Liver (tissue), 9 donors: ENCODE results near the gene GTF3C6. TPM values are rescaled to one million over a fixed set of nuclear protein-coding genes. Genes with fewer than 3 reads are reported as not detected.
"Not testable (repeated sequence)": the region's sequence is repeated elsewhere in the genome, so short reads cannot be mapped to it uniquely, and the experiment has no call there.

Source experiments
- DNase-seq: peaks from one replicate; pipeline ENCODE4 v3.0.0-alpha.2; 2017; ENCODE audit warnings: low spot score
- H3K27ac ChIP-seq, 2 donors: one replicate each; pipeline ENCODE4 v1.7.0; 2013; ENCODE audit warnings: inconsistent platforms in 2 of 2, low read length in 2 of 2, control low read depth in 1 of 2, low read depth in 1 of 2, mild to moderate bottlenecking in 1 of 2
- H3K27me3 ChIP-seq, 4 donors: one replicate each; pipeline versions ENCODE4 v1.6.1 to v1.7.0; 2013; ENCODE audit warnings: low read length in 3 of 4, inconsistent platforms in 1 of 4, mild to moderate bottlenecking in 1 of 4, moderate library complexity in 1 of 4; ENCODE audit not compliant: control insufficient read depth in 4 of 4, insufficient read depth in 4 of 4
- H3K36me3 ChIP-seq, 4 donors: one replicate each; pipeline versions ENCODE4 v1.6.1 to v1.7.0; 2013; ENCODE audit warnings: low read length in 3 of 4, mild to moderate bottlenecking in 3 of 4, low read depth in 1 of 4, moderate library complexity in 1 of 4; ENCODE audit not compliant: control insufficient read depth in 4 of 4, insufficient read depth in 3 of 4
- H3K4me1 ChIP-seq, 4 donors: one replicate each; pipeline versions ENCODE4 v1.6.1 to v1.7.0; 2013; ENCODE audit warnings: low read length in 3 of 4, mild to moderate bottlenecking in 3 of 4, moderate library complexity in 1 of 4; ENCODE audit not compliant: control insufficient read depth in 4 of 4, insufficient read depth in 4 of 4
- H3K4me3 ChIP-seq, 3 donors: one replicate each; pipeline versions ENCODE4 v1.6.1 to v1.7.0; 2013; ENCODE audit warnings: low read length in 3 of 3, control low read depth in 1 of 3, low read depth in 1 of 3, mild to moderate bottlenecking in 1 of 3
- H3K9ac ChIP-seq, 2 donors: one replicate each; pipeline ENCODE4 v1.7.0; 2013; ENCODE audit warnings: low read length in 2 of 2, mild to moderate bottlenecking in 2 of 2, moderate library complexity in 2 of 2, control low read depth in 1 of 2, low read depth in 1 of 2
- H3K9me3 ChIP-seq, 4 donors: one replicate each; pipeline versions ENCODE4 v1.6.1 to v1.7.0; 2013; ENCODE audit warnings: low read length in 3 of 4; ENCODE audit not compliant: control insufficient read depth in 4 of 4
- ATF3 ChIP-seq: IDR thresholded peaks from 2 replicates; pipeline ENCODE4 v1.6.1; 2016; ENCODE audit warnings: antibody characterized with exemption
- CTCF ChIP-seq: fragments of 150-350 bp; IDR thresholded peaks from 2 replicates; pipeline ENCODE4 v1.5.1; 2017; ENCODE audit warnings: improper control_type of control experiment, low read depth, low read length; ENCODE audit not compliant: missing input control
- FOXA1 ChIP-seq: IDR thresholded peaks from 2 replicates; pipeline ENCODE4 v1.6.1; 2016; ENCODE audit warnings: antibody characterized with exemption
- FOXA2 ChIP-seq: IDR thresholded peaks from 2 replicates; pipeline ENCODE4 v1.6.1; 2016; ENCODE audit warnings: antibody characterized with exemption
- GABPA ChIP-seq, 2 donors: IDR thresholded peaks in 1 of 2; conservative IDR thresholded peaks in 1 of 2; 2 replicates each; pipeline ENCODE4 v1.6.1; 2016; ENCODE audit warnings: antibody characterized with exemption in 2 of 2, mild to moderate bottlenecking in 1 of 2, moderate library complexity in 1 of 2
- HNF4A ChIP-seq, 2 donors: conservative IDR thresholded peaks; 2 replicates each; pipeline ENCODE4 v1.6.1; 2016; ENCODE audit warnings: antibody characterized with exemption in 2 of 2, mild to moderate bottlenecking in 2 of 2
- HNF4G ChIP-seq: IDR thresholded peaks from 2 replicates; pipeline ENCODE4 v1.6.1; 2016; ENCODE audit warnings: antibody characterized with exemption
- JUND ChIP-seq, 2 donors: IDR thresholded peaks; 2 replicates each; pipeline ENCODE4 v1.6.1; 2016; ENCODE audit warnings: antibody characterized with exemption in 2 of 2
- MAX ChIP-seq: IDR thresholded peaks from 2 replicates; pipeline ENCODE4 v1.6.1; 2016; ENCODE audit warnings: antibody characterized with exemption
- NR2F2 ChIP-seq: IDR thresholded peaks from 2 replicates; pipeline ENCODE4 v1.6.1; 2016; ENCODE audit warnings: antibody characterized with exemption
- RAD21 ChIP-seq, 2 donors: IDR thresholded peaks; 2 replicates each; pipeline ENCODE4 v1.6.1; 2016; ENCODE audit warnings: antibody characterized with exemption in 2 of 2, mild to moderate bottlenecking in 2 of 2
- REST ChIP-seq: IDR thresholded peaks from 2 replicates; pipeline ENCODE4 v1.6.1; 2016; ENCODE audit warnings: antibody characterized with exemption, mild to moderate bottlenecking
- RXRA ChIP-seq, 2 donors: IDR thresholded peaks; 2 replicates each; pipeline ENCODE4 v1.6.1; 2017 to 2018; ENCODE audit warnings: antibody characterized with exemption in 2 of 2, mild to moderate bottlenecking in 1 of 2
- SP1 ChIP-seq: IDR thresholded peaks from 2 replicates; pipeline ENCODE4 v1.6.1; 2018; ENCODE audit warnings: antibody characterized with exemption, mild to moderate bottlenecking
- TAF1 ChIP-seq: conservative IDR thresholded peaks from 2 replicates; pipeline ENCODE4 v1.6.1; 2016; ENCODE audit warnings: antibody characterized with exemption, mild to moderate bottlenecking
- YY1 ChIP-seq: IDR thresholded peaks from 2 replicates; pipeline ENCODE4 v1.6.1; 2016; ENCODE audit warnings: antibody characterized with exemption, mild to moderate bottlenecking
- ZBTB33 ChIP-seq: IDR thresholded peaks from 2 replicates; pipeline ENCODE4 v1.6.1; 2016; ENCODE audit warnings: antibody characterized with exemption
- WGBS: extraction: QIAGEN DNeasy Blood & Tissue Kit; methylation state at CpG from one replicate; pipeline ENCODE4 v1.1.7; 2013; 5-methylcytosine and 5-hydroxymethylcytosine counted together
- polyA plus RNA-seq, 2 donors: library from polyadenylated mRNA; stranded (reverse) in 1 of 2; unstranded in 1 of 2; fragments of 200-250 nt in 1 of 2; fragments of >200 nt in 1 of 2; fragmentation: Nextera tagmentation in 1 of 2; extraction: Ambion mirVana in 1 of 2; gene quantifications; one replicate each; pipeline versions ENCODE4 v1.2.1 to v1.2.3, GENCODE V29; 2013 to 2015
- total RNA-seq, 2 donors: library from RNA; depleted of rRNA; stranded (reverse); fragments of >200 nt; gene quantifications; one replicate each; pipeline ENCODE4 v1.2.3, GENCODE V29; 2014
- donor health status: healthy.
- donor health status: healthy.
- donor health status: healthy.
- donor health status: healthy.
- donor health status: healthy.

The GTF3C6 gene
- total and polyA plus RNA-seq, 4 donors = 16.3 to 53.3 (median 22.2) TPM

- H3K27ac ChIP-seq = peak overlapping the region in 1 of 2 donors; percentile 7
- 73% methylated on average over 4 of the region's 4 CpGs for WGBS
These were observed 54.0 kb downstream of the GTF3C6 start for GRCh38 chr6:111012520-111012919.

GRCh38 chr6:111013144-111013915, 54.8 kb downstream of the GTF3C6 start:
- Histone ChIP-seq H3K36me3 (peaks cover 4 to 19% (median 9%) of the 10 kb centered on the region in 4 donors), H3K4me3 (no peak overlapping the region), H3K9ac (no peak overlapping the region), H3K27ac (no peak overlapping the region), H3K27me3 (no peaks in the 10 kb centered on the region), H3K9me3 (no peaks in the 10 kb centered on the region), H3K4me1 (peaks cover 4 to 34% (median 32%) of the 10 kb centered on the region in 4 donors)
- WGBS = 61% methylated on average over 4 of the region's 4 CpGs
- TF ChIP-seq JUND (IDR thresholded peaks at IDR 0.05) = no peak
- DNase-seq = no peak

More at GRCh38 chr6:111012520-111012919, 54.0 kb downstream of the GTF3C6 start:
- TF ChIP-seq RXRA (IDR thresholded peaks at IDR 0.05) (peak in 1 of 2 donors; percentile 23), HNF4A (conservative IDR thresholded peaks at IDR 0.05) (peak in 1 of 2 donors; percentile 55)
- H3K9me3 ChIP-seq, H3K4me3 ChIP-seq, H3K27me3 ChIP-seq, DNase-seq, H3K9ac ChIP-seq: not testable (repeated sequence)
- Histone ChIP-seq H3K4me1 (peaks cover 4 to 34% (median 32%) of the 10 kb centered on the region in 4 donors), H3K36me3 (peaks cover 6 to 21% (median 10%) of the 10 kb centered on the region in 4 donors)

- TF ChIP-seq JUND (IDR thresholded peaks at IDR 0.05) (no peak), CTCF (no peak), MAX (no peak), HNF4G (no peak), RXRA (IDR thresholded peaks at IDR 0.05) (no peak), SP1 (no peak), NR2F2 (no peak), RAD21 (IDR thresholded peaks at IDR 0.05) (no peak), ATF3 (no peak), TAF1 (no peak), GABPA (IDR thresholded peaks at IDR 0.05 in 1 of 2, conservative IDR thresholded peaks at IDR 0.05 in 1 of 2) (no peak), HNF4A (conservative IDR thresholded peaks at IDR 0.05) (no peak), FOXA1 (no peak), ZBTB33 (no peak), FOXA2 (no peak), YY1 (no peak), REST (no peak)
- 48% methylated on average over 3 of the region's 3 CpGs for WGBS
- Histone ChIP-seq H3K4me1 (peaks cover 4 to 34% (median 32%) of the 10 kb centered on the region in 4 donors), H3K27ac (no peak overlapping the region), H3K9me3 (no peaks in the 10 kb centered on the region), H3K9ac (no peak overlapping the region), H3K27me3 (no peaks in the 10 kb centered on the region), H3K4me3 (no peak overlapping the region), H3K36me3 (peaks cover 0 to 5% (median 3%) of the 10 kb centered on the region in 4 donors)
- no peak for DNase-seq
These were observed 57.1 kb downstream of the GTF3C6 start for GRCh38 chr6:111015389-111016124.
